Activated effector memory CD4-positive, alpha-beta T cell treated with Interleukin-2 at 50 U/mL for 16 hours (primary cell): ENCODE results near the gene UNC119.

Experiments
- DNase-seq: peaks from one replicate; pipeline ENCODE4 v3.0.0-alpha.2; 2020

UNC119 gene

GRCh38 chr17:28519236-28519635 is 33.2 kb downstream of the UNC119 start:
- DNase-seq = no peak

GRCh38 chr17:28518578-28518977 is 33.8 kb downstream of the UNC119 start:
- DNase-seq = no peak

- DNase-seq = no peak
Observed at GRCh38 chr17:28518132-28518531, 34.3 kb downstream of the UNC119 start.

- DNase-seq = no peak
Observed at GRCh38 chr17:28515518-28515917, 36.9 kb downstream of the UNC119 start.

- DNase-seq = no peak
Observed at GRCh38 chr17:28514561-28515002, 37.8 kb downstream of the UNC119 start.

GRCh38 chr17:28513476-28513875 is 38.9 kb downstream of the UNC119 start:
- no peak for DNase-seq

GRCh38 chr17:28511858-28512461 is 40.5 kb downstream of the UNC119 start:
- DNase-seq = no peak

GRCh38 chr17:28509789-28510188 is 42.6 kb downstream of the UNC119 start:
- DNase-seq = no peak

GRCh38 chr17:28508211-28508724 is 44.2 kb downstream of the UNC119 start:
- no peak for DNase-seq

- no peak for DNase-seq
Observed at GRCh38 chr17:28507567-28508203, 44.7 kb downstream of the UNC119 start.

- no peak for DNase-seq
Observed at GRCh38 chr17:28506763-28507487, 45.5 kb downstream of the UNC119 start.

GRCh38 chr17:28505986-28506665 is 46.3 kb downstream of the UNC119 start, which contains the start of gene FOXN1:
Gene FOXN1 (plus strand): TSS chr17:28506348. CDS start chr17:28523970, 17,622 bp downstream.
- no peak for DNase-seq

- no peak for DNase-seq
Observed at GRCh38 chr17:28503420-28503819, 49.0 kb downstream of the UNC119 start.

- DNase-seq = no peak
Observed at GRCh38 chr17:28501421-28502284, 50.8 kb downstream of the UNC119 start.

GRCh38 chr17:28500712-28501379 is 51.6 kb downstream of the UNC119 start:
- no peak for DNase-seq

- no peak for DNase-seq
Observed at GRCh38 chr17:28499684-28500357, 52.6 kb downstream of the UNC119 start.

GRCh38 chr17:28499364-28499664 is 53.1 kb downstream of the UNC119 start:
- no peak for DNase-seq

- DNase-seq = no peak
Observed at GRCh38 chr17:28498652-28499363, 53.6 kb downstream of the UNC119 start.

- no peak for DNase-seq
Observed at GRCh38 chr17:28497931-28498330, 54.5 kb downstream of the UNC119 start.
